H9 (cell line): Measurements from ENCODE around the gene ETV6. TPM values are rescaled to one million over a fixed set of nuclear protein-coding genes. Genes with fewer than 3 reads are reported as not detected.

Experiments used
- DNase-seq: peaks from one replicate; pipeline ENCODE4 v3.0.0-alpha.2; 2017
- H2AFZ ChIP-seq: one replicate; pipeline ENCODE4 v1.6.1; 2013; ENCODE audit warnings: mild to moderate bottlenecking, low read length, control low read depth, moderate library complexity
- H2AK5ac ChIP-seq: 2 replicates; pipeline ENCODE4 v1.6.1; 2013; ENCODE audit warnings: low read length, control low read depth, mixed read lengths; ENCODE audit not compliant: insufficient read length
- H2BK120ac ChIP-seq: one replicate; pipeline ENCODE4 v1.6.1; 2013; ENCODE audit warnings: low read depth, mild to moderate bottlenecking, low read length, control low read depth, inconsistent platforms; ENCODE audit not compliant: poor library complexity, severe bottlenecking
- H2BK12ac ChIP-seq: 2 replicates; pipeline ENCODE4 v1.6.1; 2013; ENCODE audit warnings: low read length, control low read depth, mixed read lengths, low read depth; ENCODE audit not compliant: insufficient read length
- H2BK15ac ChIP-seq: 2 replicates; pipeline ENCODE4 v1.6.1; 2013; ENCODE audit warnings: low read depth, low read length, control low read depth
- H2BK20ac ChIP-seq: one replicate; pipeline ENCODE4 v1.6.1; 2013; ENCODE audit warnings: low read depth, mild to moderate bottlenecking, low read length, control low read depth, inconsistent platforms; ENCODE audit not compliant: poor library complexity, severe bottlenecking
- H2BK5ac ChIP-seq: 2 replicates; pipeline ENCODE4 v1.6.1; 2013; ENCODE audit warnings: low read length, control low read depth, mixed read lengths; ENCODE audit not compliant: insufficient read length
- H3K14ac ChIP-seq: 2 replicates; pipeline ENCODE4 v1.6.1; 2013; ENCODE audit warnings: low read length, control low read depth; ENCODE audit not compliant: insufficient read depth
- H3K18ac ChIP-seq: 2 replicates; pipeline ENCODE4 v1.6.1; 2013; ENCODE audit warnings: low read depth, mild to moderate bottlenecking, mixed read lengths, low read length, control low read depth; ENCODE audit not compliant: insufficient read length
- H3K23ac ChIP-seq: 2 replicates; pipeline ENCODE4 v1.6.1; 2013; ENCODE audit warnings: low read length, control low read depth, mixed read lengths, low read depth; ENCODE audit not compliant: insufficient read length
- H3K23me2 ChIP-seq: 2 replicates; pipeline ENCODE4 v1.6.1; 2013; ENCODE audit warnings: low read depth, mild to moderate bottlenecking, mixed read lengths, low read length, control low read depth; ENCODE audit not compliant: insufficient read length, poor library complexity, severe bottlenecking
- H3K27ac ChIP-seq: 2 replicates; pipeline ENCODE4 v1.5.1; 2013; ENCODE audit warnings: low read length, control low read depth, mixed read lengths, low read depth; ENCODE audit not compliant: insufficient read length
- H3K27me3 ChIP-seq: 2 replicates; pipeline ENCODE4 v1.6.1; 2013; ENCODE audit warnings: low read length, control low read depth, inconsistent platforms; ENCODE audit not compliant: insufficient read depth
- H3K4ac ChIP-seq: 2 replicates; pipeline ENCODE4 v1.6.1; 2013; ENCODE audit warnings: low read depth, mild to moderate bottlenecking, control low read depth, inconsistent platforms, low read length, moderate library complexity
- H3K4me1 ChIP-seq: 2 replicates; pipeline ENCODE4 v1.6.1; 2013; ENCODE audit warnings: low read length, control low read depth, inconsistent platforms; ENCODE audit not compliant: insufficient read depth
- H3K4me2 ChIP-seq: 2 replicates; pipeline ENCODE4 v1.6.1; 2013; ENCODE audit warnings: low read length, control low read depth, mixed read lengths; ENCODE audit not compliant: insufficient read length, insufficient read depth
- H3K56ac ChIP-seq: 2 replicates; pipeline ENCODE4 v1.6.1; 2013; ENCODE audit warnings: low read depth, mild to moderate bottlenecking, mixed read lengths, low read length, control low read depth; ENCODE audit not compliant: insufficient read length
- H3K79me1 ChIP-seq: 2 replicates; pipeline ENCODE4 v1.6.1; 2013; ENCODE audit warnings: low read depth, mild to moderate bottlenecking, moderate library complexity, low read length, control low read depth, inconsistent platforms; ENCODE audit not compliant: insufficient read depth, poor library complexity, severe bottlenecking
- H3K79me2 ChIP-seq: 2 replicates; pipeline ENCODE4 v1.6.1; 2013; ENCODE audit warnings: low read length, control low read depth, inconsistent platforms; ENCODE audit not compliant: insufficient read depth
- H3K9ac ChIP-seq: 2 replicates; pipeline ENCODE4 v1.6.1; 2013; ENCODE audit warnings: low read length, control low read depth, mixed read lengths; ENCODE audit not compliant: insufficient read length; ENCODE audit errors: extremely low read depth
- H3K9me3 ChIP-seq: one replicate; pipeline ENCODE4 v1.6.1; 2013; ENCODE audit warnings: low read depth, low read length, inconsistent platforms; ENCODE audit not compliant: control insufficient read depth
- H3T11ph ChIP-seq: one replicate; pipeline ENCODE4 v1.6.1; 2013; ENCODE audit warnings: mild to moderate bottlenecking, low read length, control low read depth, inconsistent platforms
- H4K20me1 ChIP-seq: one replicate; pipeline ENCODE4 v1.6.1; 2013; ENCODE audit not compliant: control insufficient read depth, insufficient read length, insufficient read depth
- H4K5ac ChIP-seq: 2 replicates; pipeline ENCODE4 v1.6.1; 2013; ENCODE audit warnings: low read depth, mild to moderate bottlenecking, mixed read lengths, low read length, control low read depth; ENCODE audit not compliant: insufficient read length
- H4K8ac ChIP-seq: replicated peaks from 2 replicates; pipeline ENCODE4 v1.6.1; 2013; ENCODE audit warnings: low read length, control low read depth, mixed read lengths, low read depth; ENCODE audit not compliant: insufficient read length
- H4K91ac ChIP-seq: 2 replicates; pipeline ENCODE4 v1.6.1; 2013; ENCODE audit warnings: low read depth, mild to moderate bottlenecking, moderate library complexity, mixed read lengths, low read length, control low read depth; ENCODE audit not compliant: insufficient read length
- H3K27ac Mint-ChIP-seq, 3 experiments: 2 replicates in 2 of 3; 3 replicates in 1 of 3; pipeline ENCODE4 v1.8.0; 2020 to 2021; ENCODE audit warnings: mixed read lengths in 3 of 3, mild to moderate bottlenecking in 1 of 3, moderate library complexity in 1 of 3
- H3K27me3 Mint-ChIP-seq: 2 replicates; pipeline ENCODE4 v1.8.0; 2021; ENCODE audit warnings: low read depth, mild to moderate bottlenecking, moderate library complexity, mixed read lengths
- H3K36me3 Mint-ChIP-seq, 3 experiments: 2 replicates in 2 of 3; 3 replicates in 1 of 3; pipeline ENCODE4 v1.8.0; 2020 to 2021; ENCODE audit warnings: low read depth in 3 of 3, mixed read lengths in 3 of 3; ENCODE audit not compliant: insufficient read depth in 1 of 3
- H3K4me1 Mint-ChIP-seq, 2 experiments: 2 replicates each; pipeline ENCODE4 v1.8.0; 2020; ENCODE audit warnings: mixed read lengths in 2 of 2
- H3K4me3 Mint-ChIP-seq, 2 experiments: 2 replicates in 1 of 2; 3 replicates in 1 of 2; pipeline ENCODE4 v1.8.0; 2020 to 2021; ENCODE audit warnings: mild to moderate bottlenecking in 2 of 2, mixed read lengths in 2 of 2, moderate library complexity in 1 of 2
- H3K9me3 Mint-ChIP-seq, 2 experiments: 2 replicates in 1 of 2; 3 replicates in 1 of 2; pipeline ENCODE4 v1.8.0; 2020; ENCODE audit warnings: mild to moderate bottlenecking in 2 of 2, mixed read lengths in 2 of 2, moderate library complexity in 1 of 2
- CTCF ChIP-seq: fragments of 200-600 bp; sonication (generic); conservative IDR thresholded peaks from 3 replicates; pipeline ENCODE4 v1.8.0; 2021; ENCODE audit warnings: antibody characterized with exemption, mild to moderate bottlenecking
- WGBS: extraction: QIAGEN DNeasy Blood & Tissue Kit; methylation state at CpG from one replicate; pipeline ENCODE4 v1.1.7; 2013; ENCODE audit warnings: missing lambda C conversion rate, low lambda C conversion rate, mixed read lengths; ENCODE audit not compliant: insufficient read length; ENCODE audit errors: extremely low coverage; 5-methylcytosine and 5-hydroxymethylcytosine counted together
- total RNA-seq: library from RNA; stranded (reverse); gene quantifications from 2 replicates; pipeline ENCODE4 v1.2.1, GENCODE V29; 2021

Gene ETV6
- total RNA-seq, 1 experiment from 2014 or later, result 28.7 TPM

DNA sequence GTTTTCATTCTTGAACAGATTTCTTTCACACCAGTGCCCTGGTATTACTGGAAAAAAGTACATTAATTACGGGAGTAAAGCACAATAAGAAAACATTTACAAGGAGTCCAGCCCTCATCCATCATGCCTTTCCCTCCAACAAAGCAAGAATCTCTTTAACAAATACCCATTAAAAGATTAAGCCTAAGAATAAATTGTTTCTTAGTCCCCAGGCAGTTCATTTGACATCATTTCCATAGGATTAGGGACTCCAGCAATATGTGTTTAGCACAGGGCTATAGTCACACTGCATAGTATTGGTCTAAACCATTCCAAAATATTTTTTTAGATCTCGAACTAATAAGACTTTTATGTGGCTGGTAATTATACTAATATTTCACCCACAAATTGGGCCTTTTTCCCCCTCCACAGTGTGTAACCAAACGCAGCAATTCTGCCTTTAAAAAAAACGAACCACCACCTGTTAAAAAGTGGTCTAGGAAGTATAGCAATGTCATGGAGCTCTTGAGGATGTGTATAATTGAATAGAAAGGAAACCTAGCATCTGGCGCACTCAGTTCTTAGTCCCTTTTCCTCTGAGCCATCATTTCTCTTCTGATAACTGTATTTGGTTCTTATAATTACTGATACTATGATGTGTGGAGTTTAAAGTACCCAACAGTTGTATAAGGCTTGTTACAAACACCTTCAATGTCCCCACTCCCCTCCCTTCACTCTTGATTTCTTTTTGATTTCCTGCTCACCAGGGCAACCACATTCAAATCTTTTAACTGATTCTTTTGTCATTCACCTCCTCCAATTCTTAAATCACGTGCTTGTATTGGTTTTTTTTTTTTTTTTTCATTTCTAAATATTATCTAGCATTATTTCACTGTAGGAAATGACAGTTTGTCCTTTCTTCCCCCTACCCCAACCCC, 138.7 kb downstream of the ETV6 start:
- Histone ChIP-seq H3T11ph (no peak overlapping the region), H3K79me1 (no peaks in the 10 kb centered on the region), H4K20me1 (no peaks in the 10 kb centered on the region), H2BK5ac (no peak overlapping the region), H3K4me1 (peaks cover 2% of the 10 kb centered on the region), H2BK20ac (no peak overlapping the region), H3K18ac (no peak overlapping the region), H2BK120ac (no peak overlapping the region), H2BK15ac (no peak overlapping the region), H3K9ac (no peak overlapping the region), H3K14ac (no peak overlapping the region), H2BK12ac (no peak overlapping the region), H3K23ac (no peak overlapping the region), H4K5ac (no peak overlapping the region), H3K23me2 (no peaks in the 10 kb centered on the region), H3K27me3 (no peaks in the 10 kb centered on the region), H2AFZ (no peak overlapping the region), H3K56ac (no peak overlapping the region), H3K79me2 (no peaks in the 10 kb centered on the region; the same call in 1 of the 2 replicates), H3K4me2 (no peak overlapping the region), H3K4ac (no peak overlapping the region), H3K27ac (no peak overlapping the region), H4K91ac (no peak overlapping the region), H2AK5ac (no peak overlapping the region), H3K9me3 (no peaks in the 10 kb centered on the region), H4K8ac (no peak overlapping the region)
- peaks cover 0 to 5% (median 2%) of the 10 kb centered on the region in 3 experiments; a peak in 4 of 7 replicates for H3K36me3 Mint-ChIP-seq
- no peak for DNase-seq
- no peak for TF ChIP-seq CTCF
- H3K4me3 Mint-ChIP-seq, result no peak overlapping the region
- H3K27ac Mint-ChIP-seq, result 0 out of 7 replicates have a peak overlapping the region, but pooled peaks of 1 of the 3 experiments have one; percentile 70
- no peaks in the 10 kb centered on the region for H3K27me3 Mint-ChIP-seq
- WGBS, result no CpG with 5 or more reads among the region's 6 CpGs
- peaks cover 19 to 25% of the 10 kb centered on the region in 2 experiments for H3K4me1 Mint-ChIP-seq
- H3K9me3 Mint-ChIP-seq, result no peaks in the 10 kb centered on the region
